ENCODE results near the gene STAT3. TPM values are rescaled to one million over a fixed set of nuclear protein-coding genes. Genes with fewer than 3 reads are reported as not detected.

STAT3 gene
- total and polyA plus RNA-seq, 9 of the 15 experiments (the other 6 are each of a cell fraction or from before 2014, with no cell fraction given), result 90.0 to 179 (median 114) TPM

- POLR2A ChIA-PET, result interaction anchor here (0.7 to 5.2 kb wide), 9 partner anchors 8 to 145 kb away, joined by 3 to 41 read pairs (median 7); partner anchors contain the start of genes STAT5A and STAT5B
- intact Hi-C loops (cut with micrococcal nuclease), result no loop called here
- H4K20me1 ChIP-seq (replicated peaks; ENCODE audit: control insufficient read depth, insufficient read depth, low read length), result no peaks in the 10 kb centered on the region
- peak overlapping the region; percentile 93 for H3K27ac ChIP-seq (ENCODE audit: extremely low read depth, low read depth, low read length)
- FAIRE-seq (no peak), DNase-seq (ENCODE audit: extremely low read depth in 1 of 4, low spot score in 3 of 4) (no peak), ATAC-seq (no peak)
- peaks cover 14 to 21% of the 10 kb centered on the region in 2 experiments for H3K4me1 ChIP-seq (replicated peaks in 1 of 2; ENCODE audit: control insufficient read depth in 2 of 2, insufficient read depth in 2 of 2, low read length in 2 of 2)
- 18% methylated on average over 2 of the region's 2 CpGs for WGBS (ENCODE audit: insufficient coverage, low coverage, missing lambda C conversion rate)
- no peaks in the 10 kb centered on the region for H3K27me3 ChIP-seq (ENCODE audit: control insufficient read depth in 2 of 2, insufficient read depth in 2 of 2, low read length in 2 of 2)
- BruUV-seq (replicated peaks), result no TSS peak
- no peaks in the 10 kb centered on the region for H3K9me3 ChIP-seq (replicated peaks; ENCODE audit: control insufficient read depth, insufficient read depth, low read depth, low read length)
- in situ Hi-C loops (cut with MboI), result no loop called here
- H3K79me2 ChIP-seq (ENCODE audit: control insufficient read depth, insufficient read depth, low read length), result peaks cover 88% of the 10 kb centered on the region
- CTCF ChIA-PET (ENCODE audit: low intra/inter-chr PET ratio), result no interaction called here
- peaks cover 38% of the 10 kb centered on the region; the same call in 2 of the 3 replicates for H3K36me3 ChIP-seq (ENCODE audit: control insufficient read depth, insufficient read depth, low read length)
- H3K4me3 ChIP-seq, result no peak overlapping the region
- peak overlapping the region in 1 of 2 experiments; percentile 84; a peak in 2 of 4 replicates for H3K9ac ChIP-seq (ENCODE audit: insufficient read depth in 1 of 2, low read depth in 2 of 2, low read length in 2 of 2)
- no peak overlapping the region for H2AFZ ChIP-seq (ENCODE audit: low read depth, low read length)
- peak overlapping the region; percentile 74 for H3K4me2 ChIP-seq (ENCODE audit: insufficient read depth, low read length)
- no peaks in the 10 kb centered on the region for H3K9me1 ChIP-seq (ENCODE audit: control insufficient read depth, insufficient read depth, low read length)
- TF ChIP-seq RHOXF2B (CRISPR knock-in tag; conservative IDR thresholded peaks at IDR 0.05) (no peak), E2F5 (CRISPR knock-in tag; IDR thresholded peaks at IDR 0.05) (no peak), GATAD2B (IDR thresholded peaks at IDR 0.05; ENCODE audit: borderline replicate concordance) (peak; percentile 47; the same call in 1 of the 2 replicates), ELF1 (tag; IDR thresholded peaks at IDR 0.05) (0 out of 2 replicates have a peak, but pooled peaks have one; percentile 7), ZBTB40 (IDR thresholded peaks at IDR 0.05) (0 out of 2 replicates have a peak, but pooled peaks have one; percentile 14), ZBTB40 (CRISPR knock-in tag; IDR thresholded peaks at IDR 0.05) (no peak), OTX1 (CRISPR knock-in tag; IDR thresholded peaks at IDR 0.05) (no peak), ZFP36 (IDR thresholded peaks at IDR 0.05; ENCODE audit: low read depth, low read length, partially characterized antibody) (no peak), PRDM10 (IDR thresholded peaks at IDR 0.05; ENCODE audit: partially characterized antibody) (no peak)
These were observed 121.8 kb downstream of the STAT3 start for GRCh38 chr17:42266462-42266861.
